Central memory CD4-positive, alpha-beta T cell (primary cell): Measurements from ENCODE around the gene CYP4B1.

Experiments used
- DNase-seq: peaks from one replicate; pipeline ENCODE4 v3.0.0; 2022

The CYP4B1 gene

DNA sequence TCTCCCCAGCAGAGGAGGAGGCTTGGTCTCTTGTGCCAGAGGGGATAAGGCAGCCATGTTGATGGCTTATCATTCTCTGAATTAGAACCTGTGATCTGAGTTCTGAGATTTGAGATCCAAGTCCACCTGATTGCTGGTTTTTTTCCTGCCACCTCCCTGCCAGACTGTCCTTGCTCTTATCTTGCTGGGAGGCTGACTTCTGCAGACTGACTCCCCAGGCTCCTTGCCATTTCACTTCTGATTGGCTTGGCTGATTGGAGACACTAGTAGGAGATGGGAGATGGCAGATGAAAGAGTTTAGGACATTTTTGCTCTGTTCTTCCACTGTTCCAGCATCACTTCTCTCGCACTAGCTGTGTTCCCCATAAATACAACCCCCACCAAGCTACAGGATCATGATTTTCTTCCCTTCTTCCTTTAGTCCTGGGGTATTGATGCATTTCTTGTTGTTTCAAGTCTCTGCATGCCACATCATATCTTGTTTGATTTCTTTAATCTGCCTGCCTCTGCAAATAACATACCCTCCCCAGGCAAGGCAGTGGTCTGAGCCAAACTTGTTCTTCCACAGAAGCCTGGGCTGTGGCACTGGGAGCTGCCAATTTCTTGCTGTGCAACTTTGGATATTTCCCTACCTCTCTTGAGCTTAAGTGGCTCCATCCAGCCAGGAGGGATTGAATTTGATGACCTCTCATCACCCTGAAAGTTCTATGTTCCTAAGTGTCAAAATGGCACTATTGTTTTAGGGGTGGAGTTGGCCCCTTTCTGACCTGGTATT lies 963 bp upstream of the CYP4B1 start:
- DNase-seq: no peak

DNA sequence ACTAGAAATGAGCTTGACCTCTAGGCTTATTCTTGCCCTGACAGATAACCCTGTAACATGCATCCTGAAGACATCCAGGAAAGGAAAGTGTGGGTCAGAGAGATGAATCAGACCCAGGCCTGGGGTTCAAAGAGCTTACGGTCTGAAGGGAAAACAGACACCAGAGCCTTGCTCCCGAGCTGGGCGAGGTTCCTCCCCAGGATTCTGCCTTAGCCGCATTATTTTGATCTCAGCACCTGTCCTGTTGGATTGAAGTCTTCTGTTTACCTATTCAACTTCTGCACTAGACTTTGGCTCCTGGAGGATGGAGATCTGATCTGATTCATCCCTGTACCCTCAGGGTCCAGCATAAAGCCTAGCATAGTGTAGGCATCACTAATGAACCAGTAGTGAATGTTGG lies 1.9 kb downstream of the CYP4B1 start:
- no peak for DNase-seq

DNA sequence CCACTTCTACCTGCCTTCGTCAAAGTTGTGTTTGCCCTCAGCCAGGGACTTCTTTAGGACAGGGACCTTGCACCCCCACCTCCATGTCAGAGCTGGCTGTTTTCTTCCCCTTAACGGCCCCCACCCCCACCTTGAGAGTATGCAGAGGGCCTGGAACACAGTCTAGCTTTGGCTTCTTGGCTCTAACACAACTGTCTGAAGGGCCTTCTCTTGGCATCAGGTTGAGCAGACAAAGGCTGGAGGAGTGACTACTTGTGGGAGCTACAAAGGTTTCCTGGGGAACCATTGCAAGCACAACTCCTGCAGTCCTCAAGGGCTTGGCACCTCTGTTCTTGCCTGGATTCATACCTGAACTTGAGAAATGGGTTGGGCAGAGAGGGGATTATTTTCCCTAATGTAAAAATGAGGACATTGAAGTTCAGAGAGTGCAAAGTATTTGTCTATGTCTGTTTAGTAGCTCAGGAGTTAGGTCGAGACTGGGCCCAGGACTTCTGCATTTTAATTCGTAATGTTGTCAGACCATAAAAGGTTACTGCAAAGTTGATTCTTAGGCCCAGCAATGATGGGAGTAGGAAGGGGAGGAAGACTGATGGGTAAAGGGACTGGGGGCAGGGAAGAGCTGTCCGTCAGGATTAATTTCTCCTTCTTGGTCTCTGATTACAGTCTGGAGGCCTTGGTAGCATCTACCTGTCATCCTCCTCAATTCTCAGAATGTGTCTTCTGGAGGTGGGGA lies 2.6 kb downstream of the CYP4B1 start:
- no peak for DNase-seq

DNA sequence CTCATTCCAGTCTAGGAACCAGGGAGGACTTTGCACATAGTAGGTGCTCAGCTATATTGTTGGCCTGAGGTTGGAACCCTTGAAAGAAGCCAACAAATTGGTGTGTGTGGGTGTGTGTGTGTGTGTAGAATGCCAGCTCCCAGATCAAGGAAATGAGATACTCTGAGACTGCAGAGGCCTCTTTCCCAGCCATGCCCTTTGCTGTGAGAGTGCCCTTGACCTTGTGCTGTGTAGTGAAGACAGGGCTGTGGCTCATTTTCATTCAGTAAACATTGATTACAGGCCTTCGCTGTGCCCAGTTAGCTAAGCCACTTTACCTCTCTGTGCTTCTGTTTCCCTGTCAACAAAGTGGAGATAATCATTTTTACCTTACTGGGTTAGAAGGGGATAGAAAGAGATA lies 3.2 kb downstream of the CYP4B1 start:
- DNase-seq: no peak

DNA sequence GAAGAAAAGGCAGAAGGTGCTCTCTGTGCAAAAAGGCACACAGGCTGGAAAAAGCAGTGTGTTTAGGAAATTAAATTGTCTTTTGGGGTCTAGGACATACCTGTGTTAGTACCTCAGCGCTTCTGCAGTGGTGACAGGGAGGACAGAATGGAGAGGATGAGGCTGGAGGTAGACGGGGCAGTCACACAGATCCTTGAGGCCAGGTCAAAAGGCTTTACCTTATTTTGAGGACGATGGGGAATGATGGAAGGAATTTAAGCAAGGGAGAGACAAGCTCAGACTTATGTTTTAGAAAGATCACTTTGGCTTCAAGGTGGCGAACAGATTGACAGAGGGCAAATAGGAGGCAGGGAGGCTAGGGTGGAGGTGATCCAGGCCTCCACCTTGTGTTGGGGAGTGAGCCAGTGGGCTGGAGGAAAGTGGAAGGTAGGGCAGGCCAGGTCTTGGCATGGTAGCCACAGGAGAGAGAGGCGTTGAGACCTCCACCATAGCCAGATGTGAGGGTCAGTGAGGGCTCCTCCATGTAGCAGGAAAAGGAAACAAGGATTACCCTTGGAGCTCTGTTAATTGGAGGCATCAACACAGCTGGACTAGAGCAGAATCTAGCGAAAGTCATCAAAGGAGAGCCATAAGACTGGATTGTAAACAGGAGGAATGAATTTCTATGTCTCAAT lies 4.2 kb downstream of the CYP4B1 start:
- DNase-seq: no peak

DNA sequence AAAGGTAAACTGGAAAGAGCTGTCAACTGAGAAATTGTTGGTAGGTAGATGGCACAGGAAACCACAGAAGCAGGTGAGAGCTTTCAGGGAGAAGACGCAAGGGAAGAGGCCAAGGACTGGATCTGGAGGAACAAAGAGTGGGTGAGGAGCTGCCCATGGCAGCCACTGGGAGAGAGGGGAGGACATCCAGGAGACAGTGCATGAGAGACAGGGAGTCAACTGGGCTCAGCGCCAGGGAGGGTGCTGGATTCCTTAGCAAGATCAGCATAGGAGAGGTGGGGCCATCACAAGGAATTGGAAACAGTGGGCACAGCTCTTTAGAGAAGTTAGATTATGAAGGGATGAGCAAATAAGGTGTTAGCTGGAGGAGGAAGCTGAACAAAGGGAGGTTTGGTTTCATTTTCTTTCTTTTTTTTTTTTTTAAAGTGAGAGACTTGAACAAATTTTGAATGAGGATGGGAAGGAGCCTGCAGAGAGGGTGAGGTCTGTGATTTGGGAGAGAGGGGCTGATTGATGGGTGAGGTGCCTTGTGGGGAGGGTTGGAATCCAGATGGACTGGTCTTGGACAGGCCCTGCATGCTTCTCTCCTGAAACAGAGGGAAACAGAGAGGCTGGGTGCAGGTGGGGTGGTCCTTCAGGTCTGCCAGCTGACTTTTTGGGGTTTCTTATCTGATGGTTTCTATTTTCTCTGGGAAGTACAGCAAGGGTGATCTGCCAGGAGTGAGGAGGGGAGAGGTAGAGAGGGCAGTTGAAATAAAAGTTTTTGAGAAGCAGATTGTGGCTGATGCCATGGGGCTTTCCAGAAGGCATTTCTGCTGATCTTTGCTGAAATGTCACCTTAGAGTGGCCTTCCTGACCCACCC lies 5.4 kb downstream of the CYP4B1 start:
- DNase-seq: no peak

DNA sequence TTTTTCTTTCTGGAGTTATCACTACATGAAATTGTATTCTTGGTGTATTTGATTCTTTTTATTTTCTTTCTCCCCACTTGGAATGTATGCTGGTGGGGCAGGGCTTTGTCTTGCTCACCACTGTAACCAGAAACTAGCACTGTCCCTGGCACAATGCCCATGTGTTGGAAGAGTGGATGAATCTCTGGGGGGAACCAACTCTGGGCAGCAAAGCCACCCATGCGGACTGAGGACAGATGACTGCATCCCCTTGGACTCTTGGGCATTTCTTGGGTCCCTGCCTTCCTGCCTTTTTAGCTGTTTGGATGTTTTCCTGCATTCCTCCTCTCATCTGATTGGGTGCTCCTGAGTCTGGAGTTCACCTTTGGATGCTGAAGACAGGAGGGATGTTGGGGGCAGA lies 6.1 kb downstream of the CYP4B1 start:
- DNase-seq: no peak

DNA sequence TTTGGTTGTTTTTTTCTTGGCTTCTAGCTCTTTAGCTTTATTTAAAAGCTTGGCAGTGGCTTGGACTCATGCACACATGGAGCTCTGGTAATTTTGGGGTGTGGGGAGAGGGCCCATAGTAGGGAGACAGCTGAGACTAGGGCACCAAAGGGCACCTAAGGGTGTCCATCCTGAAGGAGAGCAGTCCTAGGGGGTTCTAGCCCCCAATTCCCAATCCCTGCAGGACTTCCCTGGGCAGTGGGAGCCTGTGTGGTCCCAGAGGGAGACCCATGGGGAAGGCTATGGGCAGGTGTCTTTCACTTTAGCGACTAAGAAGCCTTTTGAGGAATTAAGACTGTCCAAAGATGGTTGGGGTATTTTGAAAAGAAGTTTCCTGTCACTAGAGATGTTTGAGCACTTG lies 6.9 kb downstream of the CYP4B1 start:
- no peak for DNase-seq

DNA sequence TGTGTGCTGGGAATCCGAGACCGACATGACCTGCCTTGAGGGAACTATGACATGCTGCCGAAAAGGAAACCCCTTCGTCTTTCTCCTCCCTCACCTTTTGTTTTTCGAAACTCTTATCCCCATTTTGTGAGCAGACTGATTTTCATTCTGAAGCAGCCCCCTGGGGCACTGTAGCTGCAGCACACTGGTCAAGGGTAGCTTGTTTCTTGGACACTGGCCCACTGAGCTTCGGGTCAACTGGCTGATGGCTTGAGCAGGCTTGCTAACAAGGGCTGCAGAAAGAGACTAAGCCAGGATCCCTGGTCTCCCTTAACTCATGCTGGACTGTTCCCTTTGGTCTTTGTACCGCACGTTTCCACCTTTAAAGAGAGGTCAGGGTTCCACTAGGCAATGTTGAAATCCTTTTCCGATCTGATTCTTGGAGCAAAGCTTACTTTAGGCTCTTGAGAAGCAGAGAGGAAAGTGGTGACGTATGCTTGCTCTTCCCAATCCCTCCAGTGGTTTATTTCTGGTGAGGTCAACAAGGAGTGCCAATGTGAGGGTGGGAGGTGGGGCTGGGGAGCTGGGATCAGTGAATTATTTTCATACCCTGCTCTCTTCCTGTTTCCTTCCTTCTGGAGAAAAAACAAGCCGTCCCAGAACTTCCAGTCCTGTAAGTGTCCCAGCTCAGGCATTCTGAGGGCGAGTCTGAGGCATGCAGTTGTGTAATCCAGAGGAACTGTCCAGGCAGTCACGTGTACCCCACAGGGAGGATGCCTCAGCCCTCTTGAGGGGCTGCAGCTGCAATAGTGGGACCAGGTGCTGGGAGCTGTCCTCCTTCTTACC lies 7.6 kb downstream of the CYP4B1 start:
- DNase-seq: no peak

DNA sequence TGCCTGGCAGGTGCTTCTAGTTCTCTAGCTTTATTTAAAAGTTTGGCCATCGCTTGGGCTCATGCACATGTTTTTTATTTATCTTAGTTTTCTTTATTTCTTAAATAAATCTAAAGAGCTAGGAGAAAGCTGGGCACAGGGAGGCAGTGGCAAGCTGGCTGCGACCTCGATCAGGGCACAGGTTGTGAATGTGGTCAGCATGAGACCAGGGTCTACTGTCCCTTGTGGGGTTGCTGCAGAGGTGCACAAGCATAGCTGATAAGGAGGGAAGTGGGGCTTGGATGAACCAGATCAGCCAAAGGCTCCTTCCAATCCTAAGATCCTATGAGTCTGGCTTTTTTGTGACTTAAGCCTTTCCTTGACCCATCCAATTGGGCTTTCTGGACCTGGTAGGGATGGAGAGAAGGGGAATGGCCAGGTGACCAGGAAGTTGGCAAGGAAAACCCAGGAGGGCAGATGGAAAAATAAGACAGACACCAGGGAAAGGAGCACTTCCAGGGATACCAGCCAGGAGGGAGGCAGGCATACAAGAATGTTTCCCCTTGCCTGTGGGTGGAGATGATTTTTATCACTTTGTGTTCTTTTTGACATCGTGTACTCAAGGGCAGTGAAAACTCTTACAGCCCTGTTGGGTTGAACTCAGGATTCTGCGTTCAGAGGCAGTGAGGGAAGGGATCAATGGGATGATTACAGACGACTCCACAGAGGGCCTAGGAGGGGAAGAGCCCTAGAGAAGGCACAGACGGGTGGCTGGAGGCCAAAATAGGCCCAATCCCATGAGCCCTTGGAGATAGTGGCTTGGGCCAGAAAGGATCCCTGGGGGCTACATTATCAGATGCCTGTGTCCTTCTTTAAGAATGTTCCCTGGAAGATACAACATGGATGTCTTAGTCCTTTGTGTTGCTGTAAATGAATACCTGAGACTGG lies 8.5 kb downstream of the CYP4B1 start:
- DNase-seq: no peak

DNA sequence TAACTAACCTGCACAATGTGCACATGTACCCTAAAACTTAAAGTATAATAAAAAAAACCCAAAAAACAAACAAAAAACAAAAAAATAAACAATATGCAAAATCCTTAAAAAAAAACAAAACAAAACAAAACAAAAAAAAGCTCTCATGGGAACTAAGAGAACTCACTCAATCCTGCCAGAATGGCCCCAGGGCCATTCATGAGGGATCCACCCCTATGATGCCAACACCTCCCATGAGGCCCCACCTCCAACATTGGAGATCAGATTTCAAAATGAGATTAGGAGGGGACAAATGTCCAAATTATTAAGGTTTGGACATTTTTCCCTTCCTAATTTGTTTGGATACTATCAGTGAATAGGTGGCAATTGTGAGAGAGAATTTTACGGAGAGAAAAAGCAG lies 10.2 kb downstream of the CYP4B1 start:
- no peak for DNase-seq

DNA sequence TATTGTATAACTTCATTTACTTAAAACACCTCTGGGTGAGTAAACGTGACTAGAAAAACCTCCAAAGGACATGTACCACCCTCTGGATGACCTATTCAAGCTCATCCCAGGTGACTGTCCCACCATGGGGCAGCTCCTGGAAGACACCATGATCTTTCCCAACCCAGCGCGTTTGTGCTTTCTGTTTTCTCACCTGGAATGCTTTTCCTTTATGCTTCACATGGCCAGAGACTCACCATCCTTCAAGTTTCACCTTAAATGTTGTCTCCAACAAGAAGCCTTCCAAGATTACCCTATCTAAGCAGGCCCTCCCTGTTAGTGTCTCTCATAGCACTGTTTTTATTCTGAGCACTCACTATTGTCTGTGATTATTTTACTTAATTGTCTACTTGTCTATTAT lies 11.1 kb downstream of the CYP4B1 start:
- no peak for DNase-seq

DNA sequence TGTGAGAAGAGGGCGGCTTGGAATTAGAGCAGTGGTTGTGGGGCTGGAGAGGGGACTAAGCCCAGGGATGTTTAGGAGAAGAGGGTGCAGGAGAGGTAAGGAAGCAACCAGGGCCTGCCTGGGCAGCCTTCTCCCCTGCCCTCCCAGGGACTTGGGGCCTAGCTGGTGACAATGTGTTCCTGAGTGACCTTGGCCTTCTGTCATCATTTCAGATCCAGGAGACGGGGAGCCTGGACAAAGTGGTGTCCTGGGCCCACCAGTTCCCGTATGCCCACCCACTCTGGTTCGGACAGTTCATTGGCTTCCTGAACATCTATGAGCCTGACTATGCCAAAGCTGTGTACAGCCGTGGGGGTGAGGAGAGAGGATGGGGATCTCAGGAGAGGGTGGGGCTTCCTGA lies 11.8 kb downstream of the CYP4B1 start:
- no peak for DNase-seq

DNA sequence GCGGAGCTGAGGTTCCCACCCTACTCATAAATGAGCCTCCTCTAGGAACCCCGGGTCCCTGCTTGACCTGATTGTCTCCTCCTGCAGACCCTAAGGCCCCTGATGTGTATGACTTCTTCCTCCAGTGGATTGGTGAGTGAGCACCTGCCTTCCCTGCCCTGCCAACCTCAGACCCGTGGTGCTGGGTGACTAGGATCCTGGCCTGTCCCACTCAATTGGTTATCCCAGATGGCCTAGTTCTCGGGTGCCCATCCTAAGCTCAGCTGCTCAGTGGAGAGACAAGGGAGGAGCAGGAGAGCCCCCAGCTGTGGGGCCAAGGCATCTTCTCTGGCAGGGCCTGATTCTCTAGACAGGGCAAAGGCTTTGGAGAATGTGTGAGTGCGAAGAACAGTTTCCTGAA lies 12.2 kb downstream of the CYP4B1 start:
- no peak for DNase-seq

DNA sequence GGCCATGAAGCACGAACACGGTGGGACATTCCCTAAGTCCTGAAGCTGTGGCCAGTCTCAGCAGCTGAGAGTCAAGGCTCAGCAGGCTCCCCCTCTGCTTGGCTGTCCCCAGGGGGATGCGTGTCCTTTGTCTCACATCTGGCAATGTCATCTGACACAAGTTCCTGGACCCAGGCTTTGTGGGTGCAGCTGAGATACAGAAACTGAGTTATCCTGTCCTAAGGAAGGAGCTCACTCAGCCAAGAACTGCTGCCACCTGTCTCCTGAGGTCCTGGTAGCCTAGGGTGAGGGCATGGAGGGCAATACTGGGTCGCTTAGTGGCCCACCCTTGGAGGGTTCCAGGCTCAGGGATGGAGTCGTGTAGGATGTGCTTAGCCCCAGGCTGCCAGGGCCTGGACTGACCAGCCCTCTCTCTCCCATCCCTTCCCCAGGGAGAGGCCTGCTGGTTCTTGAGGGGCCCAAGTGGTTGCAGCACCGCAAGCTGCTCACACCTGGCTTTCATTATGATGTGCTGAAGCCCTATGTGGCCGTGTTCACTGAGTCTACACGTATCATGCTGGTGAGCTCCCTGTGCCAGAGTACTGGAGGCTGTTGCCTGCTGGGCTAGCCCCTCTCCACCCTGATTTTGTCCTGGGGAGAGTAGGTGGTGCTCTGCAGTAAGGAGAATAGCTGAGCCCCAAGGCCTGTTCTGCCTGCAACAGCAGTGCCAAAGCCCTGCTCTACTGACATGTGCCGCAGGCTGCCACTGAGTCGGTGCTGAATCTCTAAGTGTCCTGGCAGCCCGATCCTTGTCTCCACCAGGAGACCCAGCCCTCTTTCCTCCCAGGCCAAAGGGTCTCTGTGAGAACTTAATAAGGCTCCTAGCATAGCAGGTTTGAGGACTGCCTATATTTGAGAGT lies 13.5 kb downstream of the CYP4B1 start:
- no peak for DNase-seq

DNA sequence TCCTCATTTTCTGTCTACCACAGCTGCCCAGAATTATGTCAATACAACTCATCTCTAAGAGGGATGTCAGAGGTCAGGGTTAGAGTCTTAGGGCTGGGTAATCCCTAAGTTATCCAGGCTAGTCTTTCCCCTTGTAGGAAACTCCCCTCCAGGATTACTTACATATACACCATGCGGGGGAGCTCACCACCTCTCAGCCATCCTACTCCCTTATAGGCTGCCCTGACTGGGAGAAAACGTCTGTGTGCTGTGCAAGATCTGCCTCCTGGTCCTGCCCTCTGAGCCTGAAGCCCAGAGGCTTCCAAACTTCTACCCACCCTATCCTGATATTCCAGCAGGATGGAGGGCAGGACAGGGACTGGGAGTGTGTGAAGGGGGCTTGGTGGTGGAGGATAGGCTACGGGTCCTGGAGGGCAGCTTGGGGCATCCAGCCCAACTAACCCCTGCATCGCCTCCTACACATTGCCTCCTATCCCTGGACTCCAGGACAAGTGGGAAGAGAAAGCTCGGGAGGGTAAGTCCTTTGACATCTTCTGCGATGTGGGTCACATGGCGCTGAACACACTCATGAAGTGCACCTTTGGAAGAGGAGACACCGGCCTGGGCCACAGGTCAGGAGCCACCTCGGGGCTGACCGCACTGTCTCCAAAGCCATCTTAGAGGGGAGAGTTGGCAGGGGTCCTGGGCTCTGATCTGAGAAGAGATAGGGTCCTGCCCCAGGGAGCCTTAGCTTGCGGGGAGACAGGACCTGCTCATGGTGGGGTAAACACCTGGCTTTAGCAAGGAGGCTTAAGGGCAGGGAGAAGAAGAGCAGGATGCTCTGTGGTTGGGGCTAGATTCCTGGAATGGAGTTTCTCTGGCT lies 14.4 kb downstream of the CYP4B1 start:
- DNase-seq: no peak

DNA sequence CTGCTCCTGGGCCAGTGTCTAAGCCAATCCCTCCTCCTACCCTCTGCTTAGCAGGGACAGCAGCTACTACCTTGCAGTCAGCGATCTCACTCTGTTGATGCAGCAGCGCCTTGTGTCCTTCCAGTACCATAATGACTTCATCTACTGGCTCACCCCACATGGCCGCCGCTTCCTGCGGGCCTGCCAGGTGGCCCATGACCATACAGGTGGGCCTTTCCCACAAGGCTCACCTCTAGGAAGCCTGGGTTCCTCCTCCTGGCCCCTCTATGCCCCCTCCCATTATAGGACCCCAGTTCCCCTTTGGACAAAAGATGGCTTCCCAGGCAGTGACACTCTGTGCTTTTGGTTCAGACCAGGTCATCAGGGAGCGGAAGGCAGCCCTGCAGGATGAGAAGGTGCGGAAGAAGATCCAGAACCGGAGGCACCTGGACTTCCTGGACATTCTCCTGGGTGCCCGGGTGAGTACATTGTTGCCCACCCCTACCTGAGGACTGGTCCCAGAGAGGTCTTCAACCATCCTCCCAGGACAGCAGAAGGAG lies 15.1 kb downstream of the CYP4B1 start:
- no peak for DNase-seq

DNA sequence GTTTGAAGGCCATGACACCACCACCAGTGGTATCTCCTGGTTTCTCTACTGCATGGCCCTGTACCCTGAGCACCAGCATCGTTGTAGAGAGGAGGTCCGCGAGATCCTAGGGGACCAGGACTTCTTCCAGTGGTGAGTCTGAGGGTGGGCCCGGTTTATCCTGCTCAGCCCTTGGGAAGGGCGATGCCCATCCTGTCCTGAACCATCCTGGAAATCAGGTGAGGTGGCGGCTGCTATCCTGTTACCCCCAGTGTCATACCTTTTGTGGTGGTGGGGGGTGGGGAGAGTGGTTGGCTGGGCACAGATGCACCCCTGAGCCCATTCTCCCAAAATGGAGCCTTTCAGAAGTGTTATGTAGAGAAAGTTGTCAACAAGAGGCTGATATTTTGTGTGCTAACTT lies 16.3 kb downstream of the CYP4B1 start:
- DNase-seq: no peak

DNA sequence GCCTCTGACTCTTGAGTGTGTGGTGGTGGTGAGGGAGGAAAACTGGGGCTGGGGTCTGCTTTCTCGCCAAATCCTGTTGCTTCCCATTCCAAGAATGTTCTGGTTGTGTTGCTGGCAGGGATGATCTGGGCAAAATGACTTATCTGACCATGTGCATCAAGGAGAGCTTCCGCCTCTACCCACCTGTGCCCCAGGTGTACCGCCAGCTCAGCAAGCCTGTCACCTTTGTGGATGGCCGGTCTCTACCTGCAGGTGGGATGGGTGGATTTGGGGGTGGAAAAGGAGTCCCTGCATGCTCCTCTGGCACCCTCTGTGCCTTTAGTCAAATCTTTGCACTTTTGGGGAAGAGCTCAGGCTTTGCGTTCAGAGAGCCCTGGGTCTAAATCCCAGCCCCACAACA lies 18.1 kb downstream of the CYP4B1 start:
- DNase-seq: no peak
